ENCODE measurements around the gene JAKMIP1.

- TF ChIP-seq CTCF (IDR thresholded peaks at IDR 0.05) (no peak), EZH2 (IDR thresholded peaks at IDR 0.05; ENCODE audit: borderline replicate concordance, insufficient read depth, low read depth, low read length, poor library complexity, severe bottlenecking) (no peak)
These were observed 220.4 kb downstream of the JAKMIP1 start for GRCh38 chr4:5979981-5980380.
